Activated effector memory CD4-positive, alpha-beta T cell treated with anti-CD3 and anti-CD28 coated beads, Interleukin-2, amount 50 U/mL, for 16 hours (primary cell): ENCODE results near the gene OR10H2.
"Not testable (repeated sequence)": the region's sequence is repeated elsewhere in the genome, so short reads cannot be mapped to it uniquely, and the experiment has no call there.

ENCODE experiments used
- DNase-seq: peaks from one replicate; pipeline ENCODE4 v3.0.0-alpha.2; 2020

OR10H2 gene

GRCh38 chr19:15774159-15774558 lies 46.3 kb downstream of the OR10H2 start:
- not testable (repeated sequence) for DNase-seq

GRCh38 chr19:15775249-15775648 lies 47.4 kb downstream of the OR10H2 start:
- DNase-seq = no peak

- DNase-seq = no peak
Measured at GRCh38 chr19:15776264-15776663, 48.4 kb downstream of the OR10H2 start.

GRCh38 chr19:15776991-15777970 lies 49.5 kb downstream of the OR10H2 start:
- no peak for DNase-seq
